Psoas muscle (tissue), 8 donors: ENCODE data around the gene ADAMTS6. TPM values are rescaled to one million over a fixed set of nuclear protein-coding genes. Genes with fewer than 3 reads are reported as not detected.

ENCODE experiments used
- ATAC-seq, 4 donors: fragments of 200-7000 bp; cut with Tn5 transposase; one replicate each; pipeline ENCODE4 v1.9.1; 2020; ENCODE audit warnings: moderate library complexity in 3 of 4, mild to moderate bottlenecking in 2 of 4
- DNase-seq, 2 donors: peaks; one replicate each; pipeline ENCODE4 v3.0.0-alpha.2; 2020
- H3K27ac ChIP-seq: fragments of 200-600 bp; one replicate; pipeline ENCODE4 v1.8.0; 2022
- H3K27me3 ChIP-seq, 3 donors: fragments of 200-600 bp in 1 of 3; one replicate each; pipeline versions ENCODE4 v1.6.1 to v1.8.0; 2013 to 2022; ENCODE audit warnings: low read length in 2 of 3, mild to moderate bottlenecking in 2 of 3, moderate library complexity in 1 of 3; ENCODE audit not compliant: insufficient read depth in 3 of 3
- H3K36me3 ChIP-seq, 2 donors: fragments of 200-600 bp in 1 of 2; one replicate each; pipeline versions ENCODE4 v1.6.1 to v1.8.0; 2013 to 2022; ENCODE audit warnings: low read depth in 1 of 2, mild to moderate bottlenecking in 1 of 2, moderate library complexity in 1 of 2; ENCODE audit not compliant: insufficient read depth in 1 of 2
- H3K4me1 ChIP-seq: fragments of 200-600 bp; one replicate; pipeline ENCODE4 v1.8.0; 2022
- H3K4me3 ChIP-seq: fragments of 200-600 bp; one replicate; pipeline ENCODE4 v1.8.0; 2022; ENCODE audit warnings: mild to moderate bottlenecking
- H3K9me3 ChIP-seq: fragments of 200-600 bp; one replicate; pipeline ENCODE4 v1.8.0; 2022
- CTCF ChIP-seq: fragments of 200-600 bp; IDR thresholded peaks from one replicate; pipeline ENCODE4 v1.8.0; 2022; ENCODE audit warnings: antibody characterized with exemption
- WGBS, 3 donors: extraction: QIAGEN DNeasy Blood & Tissue Kit; methylation state at CpG; one replicate each; pipeline versions ENCODE4 v1.1.6 to v1.1.7; 2013; 5-methylcytosine and 5-hydroxymethylcytosine counted together
- intact Hi-C, 2 donors: fragments of 100-400 bp; cut with DNase I; formaldehyde crosslinking; loops; one replicate each; pipeline versions ENCODE4 v1.11.0 to v1.14.2; 2022
- polyA plus RNA-seq, 3 donors: library from polyadenylated mRNA; stranded (reverse); fragments of 200-250 nt; gene quantifications; one replicate each; pipeline ENCODE4 v1.2.3, GENCODE V29; 2013
- total RNA-seq, 4 donors: library from RNA; stranded (reverse); fragmentation: NEBNext Ultra II Directional in 2 of 4; extraction: Animal tissue kit (Norgen Biotek cat#: 25700) in 2 of 4; gene quantifications; one replicate each; pipeline versions ENCODE4 v1.2.1 to v1.2.4, GENCODE V29; 2021 to 2023
- donor health status: healthy with polysubstance abuse.
- donor health status: DM: no; HTN: no; CAD: no; lungs with moderate emphysema.
- donor health status: Bipolar disorder and iron deficiency.
- donor health status: healthy.
- donor health status: DM: yes; HTN: yes; CAD: no.
- donor health status: DM: no; HTN: no; CAD: no.
- donor health status: DM: no; HTN: no; CAD: no.
- donor health status: DM: yes; HTN: yes; CAD: no.

The ADAMTS6 gene
- total and polyA plus RNA-seq, 7 donors, result 0.06 to 0.59 (median 0.24) TPM

- no peaks in the 10 kb centered on the region for H3K9me3 ChIP-seq
- H3K27me3 ChIP-seq, result no peaks in the 10 kb centered on the region
- ATAC-seq (peak in 1 of 4 donors; percentile 67), DNase-seq (no peak)
- H3K27ac ChIP-seq, result no peak overlapping the region
- H3K4me1 ChIP-seq, result peaks cover 8% of the 10 kb centered on the region
- no peak overlapping the region for H3K4me3 ChIP-seq
- 25 to 40% (median 28%) methylated on average over 9 of the region's 9 CpGs for WGBS, 3 donors
- no peaks in the 10 kb centered on the region for H3K36me3 ChIP-seq
- no peak for TF ChIP-seq CTCF
- intact Hi-C loops, result no loop called here
These were observed 337.4 kb downstream of the ADAMTS6 start for GRCh38 chr5:65144136-65144871.

GRCh38 chr5:65142511-65143011, 339.2 kb downstream of the ADAMTS6 start:
- Histone ChIP-seq H3K27me3 (no peaks in the 10 kb centered on the region), H3K4me3 (no peak overlapping the region), H3K4me1 (peaks cover 8% of the 10 kb centered on the region), H3K27ac (no peak overlapping the region), H3K9me3 (no peaks in the 10 kb centered on the region), H3K36me3 (no peaks in the 10 kb centered on the region)
- DNase-seq, result no peak
- 49 to 70% (median 51%) methylated on average over 3 of the region's 3 CpGs for WGBS, 3 donors
- intact Hi-C loops, result no loop called here
- no peak for TF ChIP-seq CTCF
- ATAC-seq, result no peak

- DNase-seq, result no peak
- no peak overlapping the region for H3K4me3 ChIP-seq
- no peak overlapping the region for H3K27ac ChIP-seq
- H3K4me1 ChIP-seq, result peaks cover 8% of the 10 kb centered on the region
- intact Hi-C loops, result no loop called here
- H3K9me3 ChIP-seq, result no peaks in the 10 kb centered on the region
- ATAC-seq, result no peak
- H3K36me3 ChIP-seq, result no peaks in the 10 kb centered on the region
- 73 to 84% (median 84%) methylated on average over 2 of the region's 2 CpGs for WGBS, 3 donors
- no peak for TF ChIP-seq CTCF
- H3K27me3 ChIP-seq, result no peaks in the 10 kb centered on the region
These were observed 339.7 kb downstream of the ADAMTS6 start for GRCh38 chr5:65142016-65142415.

GRCh38 chr5:65141493-65141892, 340.2 kb downstream of the ADAMTS6 start:
- Histone ChIP-seq H3K9me3 (no peaks in the 10 kb centered on the region), H3K27ac (no peak overlapping the region), H3K36me3 (no peaks in the 10 kb centered on the region), H3K27me3 (no peaks in the 10 kb centered on the region), H3K4me3 (no peak overlapping the region), H3K4me1 (peaks cover 8% of the 10 kb centered on the region)
- TF ChIP-seq CTCF, result no peak
- ATAC-seq, result no peak
- no peak for DNase-seq
- intact Hi-C loops, result no loop called here

- no peak for DNase-seq
- no peak for TF ChIP-seq CTCF
- H3K9me3 ChIP-seq, result no peaks in the 10 kb centered on the region
- H3K36me3 ChIP-seq, result no peaks in the 10 kb centered on the region
- H3K27me3 ChIP-seq, result no peaks in the 10 kb centered on the region
- 42 to 46% (median 42%) methylated on average over 4 of the region's 4 CpGs for WGBS, 3 donors
- H3K27ac ChIP-seq, result no peak overlapping the region
- intact Hi-C loops, result no loop called here
- ATAC-seq, result no peak
- peaks cover 8% of the 10 kb centered on the region for H3K4me1 ChIP-seq
- H3K4me3 ChIP-seq, result no peak overlapping the region
These were observed 344.1 kb downstream of the ADAMTS6 start for GRCh38 chr5:65137631-65138030.
